Stimulated activated CD8-positive, alpha-beta memory T cell treated with anti-CD3 and anti-CD28 coated beads, Interleukin-12 subunit alpha, Interleukin-12 subunit beta, amount 100 ng/mL, for 24 hours (primary cell): ENCODE data around the gene SCN1A.
"Not testable (repeated sequence)": the region's sequence is repeated elsewhere in the genome, so short reads cannot be mapped to it uniquely, and the experiment has no call there.

Experiments used
- DNase-seq: peaks from one replicate; pipeline ENCODE4 v3.0.0-alpha.2; 2020; ENCODE audit errors: extremely low read depth

SCN1A gene

GRCh38 chr2:165972161-165972560 lies 155.7 kb downstream of the SCN1A start:
- not testable (repeated sequence) for DNase-seq

- DNase-seq, result no peak
Measured at GRCh38 chr2:165970663-165971062, 157.2 kb downstream of the SCN1A start.

- no peak for DNase-seq
Measured at GRCh38 chr2:165969227-165969626, 158.6 kb downstream of the SCN1A start.

GRCh38 chr2:165967746-165968145 lies 160.1 kb downstream of the SCN1A start:
- DNase-seq, result no peak

- DNase-seq, result no peak
Measured at GRCh38 chr2:165961818-165962217, 166.0 kb downstream of the SCN1A start.

- no peak for DNase-seq
Measured at GRCh38 chr2:165959371-165959770, 168.4 kb downstream of the SCN1A start.

GRCh38 chr2:165958313-165958960 lies 169.4 kb downstream of the SCN1A start:
- no peak for DNase-seq

GRCh38 chr2:165957030-165957675 lies 170.7 kb downstream of the SCN1A start:
- no peak for DNase-seq

GRCh38 chr2:165953655-165954606 lies 173.9 kb downstream of the SCN1A start, which contains the start of gene TTC21B:
TTC21B (minus strand) TSS chr2:165953776; CDS start chr2:165953705, 71 bp downstream.
- DNase-seq, result peak; percentile 88

GRCh38 chr2:165953306-165953654 lies 174.5 kb downstream of the SCN1A start:
- no peak for DNase-seq

- DNase-seq, result no peak
Measured at GRCh38 chr2:165952741-165953211, 175.0 kb downstream of the SCN1A start.

GRCh38 chr2:165952085-165952484 lies 175.7 kb downstream of the SCN1A start:
- no peak for DNase-seq

- DNase-seq, result no peak
Measured at GRCh38 chr2:165950438-165950837, 177.4 kb downstream of the SCN1A start.

- no peak for DNase-seq
Measured at GRCh38 chr2:165941827-165942226, 186.0 kb downstream of the SCN1A start.

- DNase-seq, result no peak
Measured at GRCh38 chr2:165938237-165938636, 189.6 kb downstream of the SCN1A start.
